ENCODE data around the gene NELFB.

The NELFB gene

GRCh38 chr9:137254624-137255447, at the start of gene NELFB:
Gene NELFB, plus strand, starts transcription at chr9:137255327.
- peak; percentile 86 for DNase-seq

GRCh38 chr9:137206602-137207001, 48.5 kb upstream of the NELFB start:
- DNase-seq: no peak

- DNase-seq: no peak
These were observed 43.6 kb upstream of the NELFB start for GRCh38 chr9:137211532-137211931.

- no peak for DNase-seq
These were observed 42.6 kb upstream of the NELFB start for GRCh38 chr9:137212520-137212919.

GRCh38 chr9:137213160-137214060, 41.7 kb upstream of the NELFB start:
- no peak for DNase-seq

GRCh38 chr9:137214620-137215019, 40.5 kb upstream of the NELFB start:
- no peak for DNase-seq

- DNase-seq: no peak
These were observed 39.7 kb upstream of the NELFB start for GRCh38 chr9:137215196-137215986.

- DNase-seq: no peak
These were observed 38.8 kb upstream of the NELFB start for GRCh38 chr9:137216188-137216965.

GRCh38 chr9:137217276-137218211, 37.6 kb upstream of the NELFB start:
- no peak for DNase-seq

- DNase-seq: no peak
These were observed 36.8 kb upstream of the NELFB start for GRCh38 chr9:137218212-137218753.

GRCh38 chr9:137218754-137219271, 36.3 kb upstream of the NELFB start:
- DNase-seq: no peak

GRCh38 chr9:137219757-137220316, 35.3 kb upstream of the NELFB start:
- no peak for DNase-seq

- DNase-seq: no peak
These were observed 34.6 kb upstream of the NELFB start for GRCh38 chr9:137220317-137221094.

- DNase-seq: no peak
These were observed 34.0 kb upstream of the NELFB start for GRCh38 chr9:137221095-137221505.

- DNase-seq: no peak
These were observed 33.5 kb upstream of the NELFB start for GRCh38 chr9:137221506-137222111.

- no peak for DNase-seq
These were observed 32.7 kb upstream of the NELFB start, which contains the start of gene RNF208 for GRCh38 chr9:137222190-137223077. Gene RNF208, minus strand, starts transcription at chr9:137222240. Its CDS starts 1,028 bp downstream, at chr9:137221212.
